Endothelial cell of umbilical vein (primary cell): ENCODE data around the gene PIK3R2. TPM values are rescaled to one million over a fixed set of nuclear protein-coding genes. Genes with fewer than 3 reads are reported as not detected.

Source experiments
- BruUV-seq: library from RNA; stranded (reverse); fragments of 400-500 nt; replicated peaks from 2 replicates; lab custom pipeline; 2021; lab: Mats Ljungman, UMichigan
- CTCF ChIA-PET: fragments of 300-600, 350-600 bp; sonication (Branson Sonifier 250); formaldehyde crosslinking; loops from one replicate; lab custom pipeline; 2021; ENCODE audit warnings: antibody characterized with exemption, inconsistent platforms; lab: Charles Lee
- POLR2A ChIA-PET: fragments of 300-600, 350-600 bp; sonication (Branson Sonifier 250); formaldehyde crosslinking; loops from one replicate; lab custom pipeline; 2021; ENCODE audit warnings: antibody characterized with exemption, inconsistent platforms; lab: Charles Lee
- DNase-seq: peaks from one replicate; pipeline ENCODE4 v3.0.0-alpha.2; 2011; ENCODE audit warnings: low read depth, low spot score
- FAIRE-seq: peaks from 2 replicates; lab custom pipeline; 2011; peaks lifted over from hg19 to GRCh38; lab: Jason Lieb, UNC
- H2AFZ ChIP-seq: 2 replicates; pipeline ENCODE4 v1.6.0; 2012; ENCODE audit warnings: low read depth, low read length, control low read depth, inconsistent platforms
- H3K27ac ChIP-seq: 2 replicates; pipeline ENCODE4 v1.5.1; 2011; ENCODE audit warnings: low read depth, mild to moderate bottlenecking, control low read depth, low read length, moderate library complexity; ENCODE audit not compliant: insufficient read depth
- H3K27me3 ChIP-seq, 2 experiments: 2 replicates each; pipeline versions ENCODE4 v1.6.0 to v1.6.1; 2011; ENCODE audit warnings: low read length in 2 of 2, mixed read lengths in 1 of 2; ENCODE audit not compliant: control insufficient read depth in 2 of 2, insufficient read depth in 2 of 2
- H3K36me3 ChIP-seq, 2 experiments: 2 replicates in 1 of 2; 3 replicates in 1 of 2; pipeline ENCODE4 v1.5.1; 2011; ENCODE audit warnings: low read length in 2 of 2, mild to moderate bottlenecking in 1 of 2, moderate library complexity in 1 of 2; ENCODE audit not compliant: control insufficient read depth in 2 of 2, insufficient read depth in 2 of 2; ENCODE audit errors: extremely low read depth in 1 of 2
- H3K4me1 ChIP-seq: 3 replicates; pipeline ENCODE4 v1.5.1; 2011; ENCODE audit warnings: mild to moderate bottlenecking, low read length; ENCODE audit not compliant: control insufficient read depth, insufficient read depth; ENCODE audit errors: extremely low read depth
- H3K4me2 ChIP-seq: 2 replicates; pipeline ENCODE4 v1.6.1; 2011; ENCODE audit warnings: low read length, control low read depth, mixed read lengths; ENCODE audit not compliant: insufficient read depth
- H3K4me3 ChIP-seq, 3 experiments: fragments of 200-600 bp in 1 of 3; sonication (generic), shearing (Covaris generic) in 1 of 3; replicated peaks in 1 of 3; 2 replicates each; pipeline ENCODE4 v1.5.1; 2011 to 2016; ENCODE audit warnings: control low read depth in 3 of 3, low read length in 3 of 3, mild to moderate bottlenecking in 2 of 3, inconsistent platforms in 1 of 3, low read depth in 1 of 3, moderate library complexity in 1 of 3; ENCODE audit not compliant: insufficient read depth in 1 of 3
- H3K79me2 ChIP-seq: 2 replicates; pipeline ENCODE4 v1.6.0; 2012; ENCODE audit warnings: low read length, inconsistent platforms; ENCODE audit not compliant: control insufficient read depth, insufficient read depth
- H3K9ac ChIP-seq: replicated peaks from 2 replicates; pipeline ENCODE3; 2011; ENCODE audit warnings: low read length, control low read depth; ENCODE audit not compliant: insufficient read depth; ENCODE audit errors: extremely low read depth
- H3K9me1 ChIP-seq: replicated peaks from 3 replicates; pipeline ENCODE4 v1.6.0; 2011; ENCODE audit warnings: mild to moderate bottlenecking, low read length; ENCODE audit not compliant: control insufficient read depth, insufficient read depth; ENCODE audit errors: extremely low read depth
- H3K9me3 ChIP-seq: replicated peaks from 2 replicates; pipeline ENCODE4 v1.5.1; 2012; ENCODE audit warnings: low read length, inconsistent platforms; ENCODE audit not compliant: control insufficient read depth, insufficient read depth
- H4K20me1 ChIP-seq: replicated peaks from 2 replicates; pipeline ENCODE3; 2011; ENCODE audit warnings: mild to moderate bottlenecking, low read length; ENCODE audit not compliant: control insufficient read depth, insufficient read depth; ENCODE audit errors: extremely low read depth
- CTCF ChIP-seq, 2 donors: IDR thresholded peaks; 1 replicate in 1 of 2; 2 replicates in 1 of 2; pipeline ENCODE4 v1.5.1; 2011; ENCODE audit warnings: low read length in 2 of 2, mild to moderate bottlenecking in 2 of 2, moderate library complexity in 2 of 2, control low read depth in 1 of 2, inconsistent platforms in 1 of 2, low read depth in 1 of 2; ENCODE audit not compliant: insufficient read depth in 1 of 2; ENCODE audit errors: extremely low read depth in 1 of 2
- EZH2 ChIP-seq: IDR thresholded peaks from 2 replicates; pipeline ENCODE4 v1.6.1; 2012; ENCODE audit warnings: borderline replicate concordance, low read depth, mild to moderate bottlenecking, moderate library complexity, low read length, inconsistent platforms; ENCODE audit not compliant: severe bottlenecking
- FOS ChIP-seq: IDR thresholded peaks from 2 replicates; pipeline ENCODE4 v1.6.1; 2011; ENCODE audit warnings: mild to moderate bottlenecking, low read length, moderate library complexity, borderline replicate concordance; ENCODE audit not compliant: insufficient read depth
- GATA2 ChIP-seq: IDR thresholded peaks from 2 replicates; pipeline ENCODE4 v1.7.0; 2011; ENCODE audit warnings: low read depth, mild to moderate bottlenecking, moderate library complexity, mixed read lengths, low read length; ENCODE audit not compliant: insufficient read length, insufficient read depth
- MYC ChIP-seq: IDR thresholded peaks from one replicate; pipeline ENCODE4 v1.6.1; 2011; ENCODE audit warnings: mild to moderate bottlenecking, low read depth, low read length
- POLR2A ChIP-seq: IDR thresholded peaks from 2 replicates; pipeline ENCODE4 v1.6.1; 2012; ENCODE audit warnings: low read depth, mild to moderate bottlenecking, control low read depth, low read length
- dilution Hi-C: fragments of 300-500 bp; cut with MboI; formaldehyde crosslinking; loops from one replicate; pipeline ENCODE4 v1.15.0; 2019; ENCODE audit warnings: low sequenced_read_pairs; ENCODE audit not compliant: extremely low pct_ligation_motif_present
- intact Hi-C: fragments of 100-400 bp; cut with micrococcal nuclease; formaldehyde crosslinking; loops from one replicate; pipeline ENCODE4 v1.10.0; 2022
- polyA plus RNA-seq, 4 experiments: library from polyadenylated mRNA; depleted of rRNA in 3 of 4; stranded (reverse) in 3 of 4; unstranded in 1 of 4; fragments of >200 nt; gene quantifications; 2 replicates each; pipeline versions ENCODE4 v1.2.1 to v1.2.3, GENCODE V29; 2011 to 2012; ENCODE audit warnings: missing spikeins in 1 of 4
- total RNA-seq: library from RNA; stranded (reverse); gene quantifications from 2 replicates; pipeline ENCODE4 v1.2.3, GENCODE V29; 2021

The PIK3R2 gene
- total and polyA plus RNA-seq, 2 donors (not counting 3 experiments of a cell fraction or from before 2014, with no cell fraction given), result 8.1 to 15.2 TPM

DNA sequence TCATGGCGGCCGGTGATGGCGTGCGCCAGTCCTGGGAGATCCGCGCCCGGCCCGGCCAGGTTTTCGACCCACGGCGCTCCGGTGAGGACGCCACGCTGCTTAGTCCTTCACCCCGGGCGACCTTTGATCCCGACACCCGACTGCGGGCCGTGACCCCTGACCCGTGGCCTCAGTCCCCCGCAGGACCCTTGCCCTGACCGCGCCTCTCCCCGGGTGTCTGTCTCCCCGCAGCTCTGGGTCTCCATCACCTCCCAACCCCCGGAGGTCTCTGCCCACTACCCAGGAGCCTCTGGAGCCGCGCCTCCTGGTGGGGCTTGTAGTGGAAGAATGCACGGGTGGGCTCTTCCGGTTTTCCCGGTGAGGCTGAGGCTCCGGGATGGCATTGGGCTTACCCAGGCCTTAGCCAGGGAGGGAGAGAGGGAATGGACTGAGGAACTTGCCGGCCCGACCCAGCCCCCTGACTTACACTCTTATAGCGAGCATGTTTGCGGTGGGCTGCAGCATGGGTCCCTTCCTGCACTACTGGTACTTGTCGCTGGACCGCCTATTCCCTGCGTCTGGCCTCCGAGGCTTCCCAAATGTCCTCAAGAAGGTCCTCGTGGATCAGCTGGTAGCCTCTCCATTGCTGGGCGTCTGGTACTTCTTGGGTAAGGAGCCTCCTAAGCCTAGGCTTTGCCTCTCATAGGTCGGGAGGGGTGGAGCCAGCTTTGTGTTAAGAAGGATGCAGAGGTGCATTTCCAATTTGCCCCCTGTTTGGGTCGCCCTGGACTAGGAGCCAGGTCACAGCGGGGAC lies 40.6 kb downstream of the PIK3R2 start:
- CTCF ChIA-PET, result interaction anchor here (0.6 to 4.0 kb wide), 10 partner anchors 11 to 135 kb away, joined by 3 to 100 read pairs (median 7); partner anchors contain the start of gene RAB3A
- Histone ChIP-seq H3K27me3 (no peaks in the 10 kb centered on the region), H3K36me3 (peaks cover 0 to 6% of the 10 kb centered on the region in 2 experiments), H3K9ac (peak overlapping the region; percentile 69), H3K9me3 (no peaks in the 10 kb centered on the region), H2AFZ (peak overlapping the region; percentile 52), H3K4me1 (peaks cover 14% of the 10 kb centered on the region), H3K9me1 (no peaks in the 10 kb centered on the region), H3K27ac (peak overlapping the region; percentile 48), H3K79me2 (no peaks in the 10 kb centered on the region), H3K4me3 (peak overlapping the region; percentile 65 to 82 (median 69)), H4K20me1 (no peaks in the 10 kb centered on the region), H3K4me2 (peak overlapping the region; percentile 75)
- TF ChIP-seq GATA2 (no peak), FOS (no peak), MYC (no peak), POLR2A (no peak), CTCF (IDR thresholded peaks at IDR 0.05; ENCODE audit: extremely low read depth in 1 of 2, insufficient read depth in 1 of 2, low read depth in 1 of 2, low read length in 2 of 2) (no peak), EZH2 (no peak)
- dilution Hi-C loops, result no loop called here
- POLR2A ChIA-PET, result interaction anchor here (0.6 kb wide), 1 partner anchor 88 kb away, joined by 3 read pairs; the partner anchor contains the start of gene JUND
- intact Hi-C loops, result loop anchor here (1.0 to 2.0 kb wide), 4 partner anchors 11 to 223 kb away; partner anchors contain the start of genes LSM4, PIK3R2 and RAB3A
- TSS peak; percentile 52 for BruUV-seq
- DNase-seq, result peak; percentile 6
- no peak for FAIRE-seq
